Progenitor cell of endocrine pancreas (in vitro differentiated cells): ENCODE data around the gene LTA. TPM values are rescaled to one million over a fixed set of nuclear protein-coding genes. Genes with fewer than 3 reads are reported as not detected.

Experiments used
- DNase-seq: peaks from one replicate; pipeline ENCODE4 v3.0.0; 2021; ENCODE audit warnings: low spot score; ENCODE audit not compliant: unreplicated experiment
- H3K27ac Mint-ChIP-seq: 2 replicates; pipeline ENCODE4 v1.8.0; 2021; ENCODE audit warnings: mild to moderate bottlenecking, moderate library complexity, mixed read lengths
- H3K27me3 Mint-ChIP-seq: 2 replicates; pipeline ENCODE4 v1.8.0; 2021; ENCODE audit warnings: mixed read lengths
- H3K36me3 Mint-ChIP-seq: 2 replicates; pipeline ENCODE4 v1.8.0; 2022; ENCODE audit warnings: mixed read lengths; ENCODE audit not compliant: insufficient read depth
- H3K4me1 Mint-ChIP-seq: 2 replicates; pipeline ENCODE4 v1.8.0; 2021; ENCODE audit warnings: low read depth, mixed read lengths
- H3K4me3 Mint-ChIP-seq: 2 replicates; pipeline ENCODE4 v1.8.0; 2021; ENCODE audit warnings: low read depth, mild to moderate bottlenecking, moderate library complexity, mixed read lengths
- H3K9me3 Mint-ChIP-seq: 2 replicates; pipeline ENCODE4 v1.8.0; 2021; ENCODE audit warnings: low read depth, mixed read lengths
- total RNA-seq: library from RNA; stranded (reverse); gene quantifications from 2 replicates; pipeline ENCODE4 v1.2.1, GENCODE V29; 2021
- TF ChIP-seq, protein P1 (sequence below): fragments of 200-600 bp; sonication (generic); IDR thresholded peaks from one replicate; pipeline ENCODE4 v1.5.0; 2021; ENCODE audit warnings: antibody characterized with exemption, mild to moderate bottlenecking; ENCODE audit not compliant: unreplicated experiment

Gene LTA
- total RNA-seq, 1 donor from 2014 or later = not detected

DNA sequence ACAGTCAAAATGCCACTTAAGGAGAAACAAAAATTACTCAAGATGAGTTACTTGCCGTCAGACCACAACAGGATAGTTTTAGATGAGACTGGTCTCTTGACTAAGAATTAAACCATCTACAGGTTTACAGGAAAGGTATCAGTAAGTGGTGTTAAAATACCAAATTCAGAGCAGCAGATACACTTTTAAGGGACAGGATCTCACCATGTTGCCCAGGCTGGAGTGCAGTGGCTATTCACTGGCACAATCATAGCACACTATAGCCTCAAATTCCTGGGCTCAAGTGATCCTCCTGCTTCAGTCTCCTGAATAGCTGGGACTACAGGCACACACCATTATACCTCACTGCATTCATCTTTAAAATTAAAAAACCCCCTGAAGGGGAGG is 38.6 kb upstream of the LTA start:
- Mint-ChIP-seq H3K4me3 (no peak overlapping the region), H3K4me1 (peaks cover 10% of the 10 kb centered on the region), H3K9me3 (no peaks in the 10 kb centered on the region), H3K27me3 (no peaks in the 10 kb centered on the region), H3K27ac (no peak overlapping the region), H3K36me3 (peaks cover 45% of the 10 kb centered on the region)
- TF ChIP-seq, protein P1, sequence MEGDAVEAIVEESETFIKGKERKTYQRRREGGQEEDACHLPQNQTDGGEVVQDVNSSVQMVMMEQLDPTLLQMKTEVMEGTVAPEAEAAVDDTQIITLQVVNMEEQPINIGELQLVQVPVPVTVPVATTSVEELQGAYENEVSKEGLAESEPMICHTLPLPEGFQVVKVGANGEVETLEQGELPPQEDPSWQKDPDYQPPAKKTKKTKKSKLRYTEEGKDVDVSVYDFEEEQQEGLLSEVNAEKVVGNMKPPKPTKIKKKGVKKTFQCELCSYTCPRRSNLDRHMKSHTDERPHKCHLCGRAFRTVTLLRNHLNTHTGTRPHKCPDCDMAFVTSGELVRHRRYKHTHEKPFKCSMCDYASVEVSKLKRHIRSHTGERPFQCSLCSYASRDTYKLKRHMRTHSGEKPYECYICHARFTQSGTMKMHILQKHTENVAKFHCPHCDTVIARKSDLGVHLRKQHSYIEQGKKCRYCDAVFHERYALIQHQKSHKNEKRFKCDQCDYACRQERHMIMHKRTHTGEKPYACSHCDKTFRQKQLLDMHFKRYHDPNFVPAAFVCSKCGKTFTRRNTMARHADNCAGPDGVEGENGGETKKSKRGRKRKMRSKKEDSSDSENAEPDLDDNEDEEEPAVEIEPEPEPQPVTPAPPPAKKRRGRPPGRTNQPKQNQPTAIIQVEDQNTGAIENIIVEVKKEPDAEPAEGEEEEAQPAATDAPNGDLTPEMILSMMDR = no peak
- no peak for DNase-seq

DNA sequence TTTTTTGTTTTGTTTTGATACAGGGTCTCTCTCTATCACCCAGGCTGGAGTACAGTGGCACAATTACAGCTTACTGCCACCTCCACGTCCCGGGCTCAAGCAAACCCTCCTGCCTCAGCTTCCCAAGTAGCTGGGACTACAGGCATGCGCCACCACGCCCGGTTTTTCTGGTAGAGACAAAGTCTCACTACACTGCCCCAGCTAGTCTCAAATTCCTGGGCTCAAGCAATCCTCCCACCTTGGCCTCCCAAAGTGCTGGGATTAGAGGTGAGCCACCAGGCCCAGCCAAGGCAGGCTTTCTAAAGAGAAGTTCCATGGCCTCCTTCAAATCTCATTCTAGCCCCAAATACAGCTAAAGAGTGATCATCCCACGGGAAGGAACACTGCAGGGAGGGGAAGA is 38.1 kb upstream of the LTA start:
- H3K36me3 Mint-ChIP-seq = peaks cover 51% of the 10 kb centered on the region
- peak overlapping the region; percentile 14 for H3K27ac Mint-ChIP-seq
- H3K4me1 Mint-ChIP-seq = peaks cover 16% of the 10 kb centered on the region
- no peaks in the 10 kb centered on the region for H3K27me3 Mint-ChIP-seq
- DNase-seq = no peak
- TF ChIP-seq, protein P1 = no peak
- no peaks in the 10 kb centered on the region for H3K9me3 Mint-ChIP-seq
- H3K4me3 Mint-ChIP-seq = no peak overlapping the region

DNA sequence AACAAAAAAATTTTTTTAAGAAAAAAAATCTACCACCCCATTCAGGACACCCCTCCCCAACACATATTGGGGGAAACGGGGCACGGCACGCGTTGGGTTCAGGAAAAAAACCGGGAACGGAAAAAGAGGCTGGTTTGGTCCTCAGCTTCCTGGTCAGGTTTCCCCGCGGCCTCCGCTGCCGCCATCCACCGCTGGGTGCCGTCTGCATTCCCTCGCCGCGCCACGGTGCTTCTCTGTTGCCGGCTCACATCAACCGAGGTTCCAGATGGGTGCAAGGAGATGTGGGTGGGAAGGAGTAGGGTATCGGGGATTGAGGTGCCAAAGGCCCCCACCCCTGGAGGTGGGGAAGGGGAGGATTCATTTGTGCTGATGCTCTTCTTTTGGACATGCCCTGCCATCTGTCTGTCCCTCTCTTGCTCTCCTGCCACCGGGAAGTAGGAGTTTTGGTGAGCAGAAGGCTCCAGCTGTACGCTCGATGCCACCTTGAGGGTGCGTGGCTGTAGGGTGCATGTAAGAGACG is 37.5 kb upstream of the LTA start:
- Mint-ChIP-seq H3K9me3 (no peaks in the 10 kb centered on the region), H3K36me3 (peaks cover 56% of the 10 kb centered on the region), H3K4me1 (peaks cover 18% of the 10 kb centered on the region), H3K27me3 (no peaks in the 10 kb centered on the region), H3K27ac (no peak overlapping the region), H3K4me3 (no peak overlapping the region)
- TF ChIP-seq, protein P1 = no peak
- no peak for DNase-seq

DNA sequence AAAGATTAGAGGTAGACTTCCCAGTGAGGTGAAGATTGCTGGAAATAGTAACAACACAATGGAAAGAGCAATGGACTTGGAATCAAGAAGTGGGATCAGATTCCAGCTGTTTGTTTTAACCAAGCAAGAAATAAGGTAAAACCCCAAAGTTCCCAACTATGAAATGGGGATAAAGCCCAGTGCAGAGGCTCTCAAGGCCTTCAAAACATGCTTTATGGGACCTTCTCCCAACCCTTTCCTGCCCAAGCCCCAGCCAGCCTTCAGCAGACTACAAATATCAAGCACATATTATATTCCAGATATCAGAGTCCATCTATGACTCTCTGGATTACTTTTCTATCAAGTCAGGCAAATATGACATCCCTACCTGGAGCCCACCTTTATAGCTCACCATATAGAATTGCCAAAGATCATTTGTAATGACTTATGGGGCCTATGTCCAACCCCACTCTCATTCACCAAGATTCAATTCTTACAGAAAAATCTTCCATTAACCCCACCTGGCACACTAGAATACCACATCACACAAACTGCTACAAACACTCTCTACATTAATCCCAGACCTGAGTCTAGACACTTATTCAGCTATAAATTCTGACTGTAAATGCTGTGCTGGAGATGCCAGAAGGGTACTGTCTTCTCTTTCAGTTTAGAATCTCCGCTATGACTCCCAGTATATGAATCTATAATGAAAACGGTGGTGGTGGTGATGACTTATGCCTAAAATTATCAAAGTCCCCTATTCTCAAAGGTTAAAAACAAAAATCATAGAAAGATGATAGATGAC is 36.4 kb upstream of the LTA start:
- no peak overlapping the region for H3K27ac Mint-ChIP-seq
- H3K4me3 Mint-ChIP-seq = no peak overlapping the region
- H3K9me3 Mint-ChIP-seq = no peaks in the 10 kb centered on the region
- no peak for DNase-seq
- TF ChIP-seq, protein P1 = no peak
- peaks cover 58% of the 10 kb centered on the region for H3K36me3 Mint-ChIP-seq
- peaks cover 23% of the 10 kb centered on the region for H3K4me1 Mint-ChIP-seq
- no peaks in the 10 kb centered on the region for H3K27me3 Mint-ChIP-seq

DNA sequence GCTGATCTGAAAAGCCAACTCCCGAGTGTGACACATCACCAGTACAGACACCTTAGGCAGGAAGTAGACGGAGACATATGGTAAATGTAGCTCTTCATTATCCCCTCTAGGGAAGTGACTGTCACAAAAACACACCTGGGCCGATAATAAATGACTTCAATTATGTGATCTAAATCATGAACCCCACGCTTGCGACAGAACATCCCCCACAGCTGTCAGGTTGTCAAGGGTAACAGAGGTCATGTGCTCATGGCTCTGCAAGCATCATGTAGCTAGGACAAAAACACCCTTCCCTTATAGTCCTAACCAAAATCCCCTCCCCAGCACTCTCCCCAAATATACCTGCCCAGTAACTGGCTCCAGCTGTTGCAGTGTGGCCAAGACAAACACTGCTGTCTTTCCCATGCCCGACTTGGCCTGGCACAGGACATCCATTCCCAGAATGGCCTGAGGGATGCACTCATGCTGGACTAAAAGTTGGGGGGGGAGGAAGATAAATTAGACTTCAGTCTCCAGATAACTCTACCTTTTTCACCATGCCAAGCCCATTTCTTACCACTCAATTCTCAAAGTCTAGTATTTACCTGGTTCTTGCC is 33.2 kb upstream of the LTA start:
- Mint-ChIP-seq H3K4me1 (peaks cover 32% of the 10 kb centered on the region), H3K36me3 (peaks cover 51% of the 10 kb centered on the region), H3K9me3 (no peaks in the 10 kb centered on the region), H3K27ac (peak overlapping the region; percentile 58), H3K4me3 (peak overlapping the region; percentile 99), H3K27me3 (no peaks in the 10 kb centered on the region)
- TF ChIP-seq, protein P1 = no peak
- no peak for DNase-seq
